HG03045 (cell line): ENCODE data around the gene P2RX6.
"Not testable (repeated sequence)": the region's sequence is repeated elsewhere in the genome, so short reads cannot be mapped to it uniquely, and the experiment has no call there.

Source experiments
- ATAC-seq: cut with Tn5 transposase; IDR thresholded peaks from one replicate; pipeline ENCODE4 v1.9.1; 2021; ENCODE audit warnings: mild to moderate bottlenecking, moderate library complexity; ENCODE audit not compliant: unreplicated experiment

P2RX6 gene

GRCh38 chr22:20994128-20994901 lies 20.6 kb upstream of the P2RX6 start:
- no peak for ATAC-seq

GRCh38 chr22:20994902-20995241 lies 20.1 kb upstream of the P2RX6 start:
- ATAC-seq: no peak

- ATAC-seq: no peak
Measured at GRCh38 chr22:20995329-20996030, 19.5 kb upstream of the P2RX6 start.

GRCh38 chr22:20996031-20996410 lies 18.9 kb upstream of the P2RX6 start:
- ATAC-seq: no peak

GRCh38 chr22:20996598-20997535 lies 18.1 kb upstream of the P2RX6 start:
- ATAC-seq: no peak

GRCh38 chr22:20997536-20998257 lies 17.3 kb upstream of the P2RX6 start:
- ATAC-seq: no peak

GRCh38 chr22:20998411-20999336 lies 16.3 kb upstream of the P2RX6 start:
- ATAC-seq: no peak

- ATAC-seq: no peak
Measured at GRCh38 chr22:20999350-21000206, 15.4 kb upstream of the P2RX6 start.

- no peak for ATAC-seq
Measured at GRCh38 chr22:21000207-21000986, 14.6 kb upstream of the P2RX6 start.

- ATAC-seq: no peak
Measured at GRCh38 chr22:21000987-21001600, 13.9 kb upstream of the P2RX6 start.

GRCh38 chr22:21001601-21002325 lies 13.2 kb upstream of the P2RX6 start, which contains the start of gene THAP7:
Gene THAP7, minus strand, starts transcription at chr22:21002118. Its CDS starts 207 bp downstream, at chr22:21001911.
- ATAC-seq: peak; percentile 86

- ATAC-seq: no peak
Measured at GRCh38 chr22:21003782-21004181, 11.2 kb upstream of the P2RX6 start.

- ATAC-seq: not testable (repeated sequence)
Measured at GRCh38 chr22:21009208-21009607, 5.8 kb upstream of the P2RX6 start.

GRCh38 chr22:21009638-21010425 lies 5.1 kb upstream of the P2RX6 start:
- no peak for ATAC-seq

- ATAC-seq: no peak
Measured at GRCh38 chr22:21010426-21011113, 4.4 kb upstream of the P2RX6 start.
